GM12878 (cell line): Measurements from ENCODE around the gene STARD13. TPM values are rescaled to one million over a fixed set of nuclear protein-coding genes. Genes with fewer than 3 reads are reported as not detected.
A peak's percentile ranks its signal among the peaks of the same experiment; 100 is the strongest.

Experiments
- ATAC-seq: fragments of 200-7000 bp; cut with Tn5 transposase; 3 replicates; pipeline ENCODE4 v1.9.1; 2020; ENCODE audit warnings: mild to moderate bottlenecking, moderate library complexity
- BruUV-seq: library from RNA; stranded (reverse); fragments of 400-500 nt; replicated peaks from 2 replicates; lab custom pipeline; 2021; lab: Mats Ljungman, UMichigan
- CTCF ChIA-PET: fragments of 300-600 bp; sonication (Branson Sonifier 250); formaldehyde crosslinking; extraction: SDS; loops from one replicate; lab custom pipeline; 2021; ENCODE audit warnings: inconsistent platforms; lab: Yijun Ruan, JAX
- POLR2A ChIA-PET: fragments of 350-600 bp; formaldehyde crosslinking; extraction: SDS; loops from one replicate; lab custom pipeline; 2021; ENCODE audit warnings: inconsistent platforms; lab: Charles Lee
- RAD21 ChIA-PET: fragments of 300-600 bp; sonication (Branson Sonifier 250); formaldehyde crosslinking; loops from one replicate; lab custom pipeline; 2023; ENCODE audit warnings: antibody characterized with exemption; ENCODE audit not compliant: unreplicated experiment; lab: Charles Lee
- SMC1A ChIA-PET: fragments of 300-600 bp; sonication (Branson Sonifier 250); formaldehyde crosslinking; loops from one replicate; lab custom pipeline; 2023; ENCODE audit not compliant: unreplicated experiment, uncharacterized antibody; lab: Charles Lee
- DNase-seq: peaks from one replicate; pipeline ENCODE4 v3.0.0-alpha.2; 2011; ENCODE audit warnings: low read depth, low spot score
- FAIRE-seq: peaks from 3 replicates; lab custom pipeline; 2011; peaks lifted over from hg19 to GRCh38; lab: Jason Lieb, UNC
- H2AFZ ChIP-seq: 2 replicates; pipeline ENCODE4 v1.6.0; 2011; ENCODE audit warnings: low read depth, low read length, control low read depth; ENCODE audit not compliant: control insufficient read depth
- H3K27ac ChIP-seq: 2 replicates; pipeline ENCODE4 v1.5.1; 2011; ENCODE audit warnings: control low read depth; ENCODE audit not compliant: control insufficient read depth, insufficient read depth
- H3K27me3 ChIP-seq, 2 experiments: replicated peaks in 1 of 2; 2 replicates each; pipeline versions ENCODE4 v1.6.0 to v1.6.1; 2011; ENCODE audit warnings: low read length in 1 of 2; ENCODE audit not compliant: control insufficient read depth in 2 of 2, insufficient read depth in 2 of 2
- H3K36me3 ChIP-seq, 2 experiments: 2 replicates each; pipeline ENCODE4 v1.5.1; 2011; ENCODE audit warnings: low read length in 1 of 2; ENCODE audit not compliant: control insufficient read depth in 2 of 2, insufficient read depth in 2 of 2
- H3K4me1 ChIP-seq: 2 replicates; pipeline ENCODE4 v1.6.1; 2011; ENCODE audit warnings: mild to moderate bottlenecking, low read length, moderate library complexity, mixed read lengths; ENCODE audit not compliant: control insufficient read depth, insufficient read depth
- H3K4me2 ChIP-seq: 2 replicates; pipeline ENCODE4 v1.6.0; 2011; ENCODE audit warnings: control low read depth; ENCODE audit not compliant: control insufficient read depth, insufficient read depth
- H3K4me3 ChIP-seq: fragments of 200-600 bp; sonication (generic); 2 replicates; pipeline ENCODE4 v1.5.1; 2016
- H3K79me2 ChIP-seq: 2 replicates; pipeline ENCODE4 v1.6.0; 2011; ENCODE audit warnings: low read length; ENCODE audit not compliant: control insufficient read depth, insufficient read depth
- H3K9ac ChIP-seq: 2 replicates; pipeline ENCODE4 v1.8.0; 2011; ENCODE audit warnings: low read length, control low read depth, mixed read lengths; ENCODE audit not compliant: control insufficient read depth, insufficient read depth
- H3K9me3 ChIP-seq: replicated peaks from 3 replicates; pipeline ENCODE4 v1.5.1; 2011; ENCODE audit warnings: mild to moderate bottlenecking, low read length; ENCODE audit not compliant: control insufficient read depth, insufficient read depth
- H4K20me1 ChIP-seq: 2 replicates; pipeline ENCODE4 v1.6.0; 2011; ENCODE audit not compliant: control insufficient read depth, insufficient read depth
- ASH2L ChIP-seq: fragments of 300-600, 200-600 bp; sonication (generic); IDR thresholded peaks from 2 replicates; pipeline ENCODE4 v1.6.1; 2017; ENCODE audit warnings: low read depth, mild to moderate bottlenecking, borderline replicate concordance
- BCL3 ChIP-seq: IDR thresholded peaks from 2 replicates; pipeline ENCODE4 v1.6.1; 2011; ENCODE audit warnings: borderline replicate concordance, low read depth, mild to moderate bottlenecking, moderate library complexity, low read length; ENCODE audit not compliant: insufficient read depth, poor library complexity, severe bottlenecking
- CBFB ChIP-seq: IDR thresholded peaks from 2 replicates; pipeline ENCODE4 v1.6.1; 2016; ENCODE audit warnings: antibody characterized with exemption, low read depth
- EGR1 ChIP-seq, 2 experiments: IDR thresholded peaks; 1 replicate in 1 of 2; 2 replicates in 1 of 2; pipeline ENCODE4 v1.6.1; 2011 to 2012; ENCODE audit warnings: low read depth in 2 of 2, low read length in 2 of 2, borderline replicate concordance in 1 of 2, mild to moderate bottlenecking in 1 of 2, moderate library complexity in 1 of 2
- IRF3 ChIP-seq: fragments of 450-650 bp; IDR thresholded peaks from 2 replicates; pipeline ENCODE4 v1.6.1; 2014; ENCODE audit warnings: mild to moderate bottlenecking
- JUND ChIP-seq: IDR thresholded peaks from 2 replicates; pipeline ENCODE4 v1.6.1; 2012; ENCODE audit warnings: low read depth, mild to moderate bottlenecking, low read length, improper control_type of control experiment, moderate library complexity
- MEF2A ChIP-seq: IDR thresholded peaks from 2 replicates; pipeline ENCODE4 v1.6.1; 2011; ENCODE audit warnings: low read depth, mild to moderate bottlenecking, low read length, moderate library complexity; ENCODE audit not compliant: insufficient read depth
- NFXL1 ChIP-seq: fragments of 450-650 bp; IDR thresholded peaks from 2 replicates; pipeline ENCODE4 v1.6.1; 2017; ENCODE audit warnings: antibody characterized with exemption, mild to moderate bottlenecking, borderline replicate concordance
- RELB ChIP-seq: fragments of 450-650 bp; IDR thresholded peaks from 2 replicates; pipeline ENCODE4 v1.6.1; 2017; ENCODE audit warnings: low read depth, mild to moderate bottlenecking, moderate library complexity
- RFX5 ChIP-seq: IDR thresholded peaks from 2 replicates; pipeline ENCODE4 v1.6.1; 2011; ENCODE audit warnings: low read depth, low read length, improper control_type of control experiment
- SUZ12 ChIP-seq: fragments of 200-600 bp; sonication (generic); IDR thresholded peaks from one replicate; pipeline ENCODE4 v1.6.1; 2018; ENCODE audit warnings: antibody characterized with exemption, mild to moderate bottlenecking; ENCODE audit not compliant: unreplicated experiment
- TAF1 ChIP-seq: IDR thresholded peaks from 2 replicates; pipeline ENCODE4 v1.6.1; 2011; ENCODE audit warnings: mild to moderate bottlenecking, low read depth, low read length, borderline replicate concordance
- USF2 ChIP-seq: IDR thresholded peaks from 2 replicates; pipeline ENCODE4 v1.6.1; 2011; ENCODE audit warnings: low read depth, low read length, improper control_type of control experiment, borderline replicate concordance
- ZBED1 ChIP-seq: IDR thresholded peaks from 2 replicates; pipeline ENCODE4 v1.6.1; 2016; ENCODE audit warnings: borderline replicate concordance
- ZNF24 ChIP-seq: fragments of 450-650 bp; IDR thresholded peaks from 2 replicates; pipeline ENCODE4 v1.6.1; 2017; ENCODE audit warnings: antibody characterized with exemption, mild to moderate bottlenecking
- ZNF622 ChIP-seq: fragments of 450-650 bp; IDR thresholded peaks from 2 replicates; pipeline ENCODE4 v1.6.1; 2017; ENCODE audit warnings: mild to moderate bottlenecking, inconsistent platforms
- WGBS: methylation state at CpG from one replicate; pipeline ENCODE4 v1.1.6; 2016; ENCODE audit warnings: low lambda C conversion rate; ENCODE audit not compliant: insufficient replicate concordance, insufficient coverage; ENCODE audit errors: missing lambda C conversion rate; 5-methylcytosine and 5-hydroxymethylcytosine counted together
- in situ Hi-C: fragments of 300-500 bp; cut with MboI; formaldehyde crosslinking; loops from 9 replicates; pipeline ENCODE4 v1.14.3; 2018; ENCODE audit warnings: mixed read lengths
- intact Hi-C: fragments of 100-400 bp; cut with micrococcal nuclease; formaldehyde crosslinking; loops from one replicate; pipeline ENCODE4 v1.14.2; 2022; ENCODE audit not compliant: unreplicated experiment
- polyA plus RNA-seq, 11 experiments: library from polyadenylated mRNA; depleted of rRNA in 4 of 11; unstranded in 6 of 11; stranded (reverse) in 5 of 11; fragments of >200 nt; fragmentation: Nextera tagmentation in 4 of 11; fragmentation: Illumina TruSeq in 1 of 11; extraction: Ambion mirVana in 4 of 11; extraction: Trizol in 1 of 11; gene quantifications; 1 replicate in 1 of 11; 2 replicates in 10 of 11; pipeline versions ENCODE4 v1.2.1 to v1.2.3, GENCODE V29; 2011 to 2016; ENCODE audit warnings: inconsistent platforms in 2 of 11, missing spikeins in 2 of 11, low read depth in 1 of 11
- total RNA-seq, 4 experiments: library from RNA; depleted of rRNA in 3 of 4; stranded (reverse); fragments of >200 nt in 3 of 4; fragmentation: Illumina TruSeq in 1 of 4; extraction: Trizol in 1 of 4; gene quantifications; 2 replicates each; pipeline versions ENCODE4 v1.2.1 to v1.2.3, GENCODE V29; 2013 to 2021

The STARD13 gene
- total and polyA plus RNA-seq, 10 of the 15 experiments (the other 5 are each of a cell fraction or from before 2014, with no cell fraction given) = 4.0 to 41.6 (median 10.1) TPM

DNA sequence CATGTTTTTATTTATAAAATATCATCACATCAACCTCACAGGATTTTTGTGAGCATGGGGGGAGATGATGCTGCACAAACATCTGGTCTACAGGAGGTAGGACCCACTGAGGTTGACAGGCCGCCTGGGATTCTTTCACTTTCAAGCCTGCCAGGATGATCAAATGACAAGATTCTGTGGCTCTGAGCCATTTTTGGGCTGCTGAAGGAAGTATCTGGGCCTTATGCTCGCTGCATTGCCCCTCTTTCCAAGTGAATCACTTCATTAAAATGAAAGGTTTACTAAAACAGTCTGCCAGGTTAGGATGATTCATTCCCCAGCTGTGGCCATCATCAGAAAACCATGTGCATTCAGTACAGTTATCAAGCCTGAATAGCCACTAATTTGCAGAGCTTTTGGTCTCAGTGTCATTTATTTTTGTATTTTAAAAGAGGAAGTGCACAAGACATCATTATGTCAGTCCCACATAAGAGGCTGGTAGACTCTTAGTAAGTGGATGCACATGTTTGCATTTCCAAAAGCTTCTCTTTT, 34.4 kb downstream of the STARD13 start:
- no peak for FAIRE-seq
- 0 out of 2 replicates have a peak overlapping the region, but pooled peaks have one; percentile 16 for H3K9ac ChIP-seq
- no peak overlapping the region for H3K4me3 ChIP-seq
- ATAC-seq = peak; percentile 92
- no peaks in the 10 kb centered on the region for H4K20me1 ChIP-seq
- RAD21 ChIA-PET = interaction anchor here (0.7 to 1.3 kb wide), 6 partner anchors 23 to 292 kb away, joined by 3 to 4 read pairs (median 3); no protein-coding TSS in a partner anchor
- H2AFZ ChIP-seq = peak overlapping the region; percentile 84
- BruUV-seq = no TSS peak
- peak overlapping the region; percentile 29 for H3K27ac ChIP-seq
- CTCF ChIA-PET = interaction anchor here (0.8 to 2.1 kb wide), 6 partner anchors 9 to 473 kb away, joined by 3 to 7 read pairs (median 3); no protein-coding TSS in a partner anchor
- in situ Hi-C loops (no loop called here), intact Hi-C loops (no loop called here)
- POLR2A ChIA-PET = no interaction called here
- H3K27me3 ChIP-seq = no peaks in the 10 kb centered on the region
- H3K4me1 ChIP-seq = peaks cover 4% of the 10 kb centered on the region; the same call in 1 of the 2 replicates
- peak overlapping the region; percentile 61 for H3K4me2 ChIP-seq
- 3% methylated on average over 2 of the region's 2 CpGs for WGBS
- H3K9me3 ChIP-seq = no peaks in the 10 kb centered on the region
- H3K79me2 ChIP-seq = no peaks in the 10 kb centered on the region
- peak; percentile 41 for DNase-seq
- SMC1A ChIA-PET = interaction anchor here (0.7 to 1.5 kb wide), 5 partner anchors 17 to 929 kb away, joined by 3 to 5 read pairs (median 4); no protein-coding TSS in a partner anchor
- H3K36me3 ChIP-seq = no peaks in the 10 kb centered on the region
- TF ChIP-seq MEF2A (0 out of 2 replicates have a peak, but pooled peaks have one; percentile 54), USF2 (no peak), ZNF622 (no peak), NFXL1 (no peak), ZNF24 (peak; percentile 93), IRF3 (no peak), BCL3 (no peak), SUZ12 (no peak), RFX5 (no peak), JUND (no peak), TAF1 (no peak), EGR1 (IDR thresholded peaks at IDR 0.05; ENCODE audit: borderline replicate concordance in 1 of 2, low read depth in 2 of 2, low read length in 2 of 2) (no peak), ASH2L (no peak), RELB (0 out of 2 replicates have a peak, but pooled peaks have one; percentile 28), CBFB (no peak), ZBED1 (no peak)
